Mononuclear cell (primary cell): ENCODE results near the gene MGAT5. TPM values are rescaled to one million over a fixed set of nuclear protein-coding genes. Genes with fewer than 3 reads are reported as not detected.

Experiments
- H3K27me3 ChIP-seq: 2 replicates; pipeline ENCODE4 v1.6.0; 2011; ENCODE audit warnings: low read length, control low read depth; ENCODE audit not compliant: insufficient read depth
- H3K4me1 ChIP-seq: 2 replicates; pipeline ENCODE4 v1.5.1; 2011; ENCODE audit warnings: mild to moderate bottlenecking, low read length, control low read depth; ENCODE audit not compliant: insufficient read depth
- H3K4me3 ChIP-seq: 2 replicates; pipeline ENCODE4 v1.5.1; 2011; ENCODE audit warnings: mild to moderate bottlenecking, low read length, moderate library complexity
- H3K9me3 ChIP-seq: 2 replicates; pipeline ENCODE4 v1.5.1; 2011; ENCODE audit warnings: low read depth, mild to moderate bottlenecking, control low read depth, low read length
- total RNA-seq: library from RNA; depleted of rRNA; stranded (reverse); fragments of >200 nt; gene quantifications from one replicate; pipeline ENCODE4 v1.2.3, GENCODE V29; 2012

MGAT5 gene
- total RNA-seq, 1 donor: 41.3 TPM

DNA sequence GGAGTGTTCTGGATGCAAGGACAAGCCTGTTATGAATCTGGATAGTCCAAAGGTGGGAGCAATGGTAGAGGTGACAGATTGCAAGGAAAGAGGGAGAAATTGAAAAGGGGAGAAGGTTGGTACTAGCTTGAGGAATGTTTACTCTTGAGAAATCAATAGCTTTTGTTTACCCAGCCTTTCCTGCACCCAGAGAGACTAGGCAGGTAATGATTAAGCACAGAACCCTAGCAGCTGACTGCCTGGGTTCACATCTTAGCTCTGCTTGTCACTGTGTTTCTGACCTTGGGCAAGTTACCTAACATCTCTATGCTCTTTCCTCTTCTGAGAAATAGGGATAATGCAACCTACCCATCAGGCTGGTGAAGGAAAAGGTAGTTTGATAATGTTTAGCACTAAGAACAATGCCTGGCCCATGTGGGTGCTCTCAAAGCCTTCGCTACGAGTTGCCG lies 178.6 kb downstream of the MGAT5 start:
- Histone ChIP-seq H3K27me3 (no peaks in the 10 kb centered on the region), H3K9me3 (no peaks in the 10 kb centered on the region), H3K4me3 (no peak overlapping the region), H3K4me1 (no peaks in the 10 kb centered on the region)

DNA sequence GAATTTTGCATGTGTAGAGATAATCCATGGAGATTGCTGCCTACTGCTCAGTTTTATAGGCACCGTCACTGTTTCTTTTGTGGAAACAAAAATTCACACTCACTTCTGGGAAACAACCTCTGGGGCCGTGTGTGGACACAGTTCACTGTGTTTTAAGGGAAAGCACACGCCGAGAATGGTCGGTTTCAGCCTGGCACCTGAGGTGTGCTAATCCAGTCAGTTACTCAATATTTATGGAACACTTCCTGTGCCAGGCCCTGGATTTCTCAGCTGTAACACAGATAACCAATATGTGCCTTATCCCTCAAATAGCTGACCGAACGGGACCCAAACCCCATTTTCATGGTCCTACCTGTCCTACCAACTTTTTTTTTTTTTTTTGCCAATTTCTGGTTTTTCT lies 179.6 kb downstream of the MGAT5 start:
- Histone ChIP-seq H3K4me3 (no peak overlapping the region), H3K9me3 (no peaks in the 10 kb centered on the region), H3K27me3 (no peaks in the 10 kb centered on the region), H3K4me1 (no peaks in the 10 kb centered on the region)

DNA sequence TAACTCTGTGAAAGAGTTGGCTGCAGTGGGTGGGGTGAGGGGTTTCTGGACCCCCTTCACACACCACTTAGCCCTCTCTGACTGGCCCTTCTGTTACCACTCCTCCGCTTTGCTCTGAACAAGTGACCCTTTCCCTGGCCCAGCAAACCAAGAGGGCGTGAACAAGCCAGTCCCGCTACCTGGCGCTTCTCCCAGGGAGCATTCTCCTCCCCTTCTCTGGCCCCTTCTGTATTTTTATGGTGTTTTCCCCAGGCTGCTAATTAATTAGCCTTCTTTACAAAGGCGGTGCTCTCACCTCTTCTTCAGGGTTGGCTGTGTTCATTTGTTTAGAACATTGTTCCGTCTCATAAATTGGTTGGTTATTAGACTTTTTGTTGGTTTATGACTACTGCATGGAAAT lies 180.1 kb downstream of the MGAT5 start:
- Histone ChIP-seq H3K4me1 (no peaks in the 10 kb centered on the region), H3K27me3 (no peaks in the 10 kb centered on the region), H3K4me3 (no peak overlapping the region), H3K9me3 (no peaks in the 10 kb centered on the region)

DNA sequence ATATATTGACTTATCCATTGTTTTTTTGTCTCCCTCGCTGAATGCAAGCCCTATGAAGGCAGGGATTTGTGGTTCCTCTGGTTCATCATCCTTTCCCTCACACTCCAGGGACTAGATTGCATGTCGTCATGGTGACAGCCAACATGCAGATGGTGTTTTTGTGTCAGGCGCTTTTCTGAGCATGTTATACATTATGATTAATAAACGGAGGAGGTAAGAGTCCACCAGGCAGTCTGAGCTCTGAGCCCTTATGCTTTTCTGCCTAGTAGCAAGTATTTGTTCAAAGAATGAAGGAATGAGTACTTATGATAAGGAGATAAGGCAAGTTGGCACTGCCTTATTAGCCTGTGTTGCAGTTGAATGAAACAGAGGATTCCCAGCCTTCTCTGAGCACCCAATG lies 181.6 kb downstream of the MGAT5 start:
- H3K4me3 ChIP-seq: no peak overlapping the region
- H3K4me1 ChIP-seq: no peaks in the 10 kb centered on the region
- H3K27me3 ChIP-seq: no peaks in the 10 kb centered on the region
- H3K9me3 ChIP-seq: no peaks in the 10 kb centered on the region

DNA sequence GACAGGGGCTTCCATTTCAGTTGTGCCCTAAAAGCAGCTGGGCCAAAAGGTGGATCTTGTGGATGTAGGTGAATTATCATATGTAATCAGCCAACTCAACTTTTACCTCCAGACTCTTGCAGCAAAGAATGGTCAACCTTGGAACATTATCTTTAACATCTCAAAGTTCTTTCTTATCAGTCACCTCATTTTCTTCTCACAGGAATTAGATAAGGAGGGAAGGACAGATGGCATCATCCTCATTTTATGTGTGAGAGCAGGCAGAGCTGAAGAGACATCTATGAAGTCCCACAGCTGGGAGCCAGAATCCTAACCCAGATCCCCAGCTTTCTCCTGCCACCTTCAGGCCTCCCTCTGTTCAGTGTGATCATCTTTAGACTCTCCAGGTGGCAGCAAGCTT lies 182.1 kb downstream of the MGAT5 start:
- H3K4me3 ChIP-seq: no peak overlapping the region
- no peaks in the 10 kb centered on the region for H3K27me3 ChIP-seq
- no peaks in the 10 kb centered on the region for H3K9me3 ChIP-seq
- no peaks in the 10 kb centered on the region for H3K4me1 ChIP-seq

DNA sequence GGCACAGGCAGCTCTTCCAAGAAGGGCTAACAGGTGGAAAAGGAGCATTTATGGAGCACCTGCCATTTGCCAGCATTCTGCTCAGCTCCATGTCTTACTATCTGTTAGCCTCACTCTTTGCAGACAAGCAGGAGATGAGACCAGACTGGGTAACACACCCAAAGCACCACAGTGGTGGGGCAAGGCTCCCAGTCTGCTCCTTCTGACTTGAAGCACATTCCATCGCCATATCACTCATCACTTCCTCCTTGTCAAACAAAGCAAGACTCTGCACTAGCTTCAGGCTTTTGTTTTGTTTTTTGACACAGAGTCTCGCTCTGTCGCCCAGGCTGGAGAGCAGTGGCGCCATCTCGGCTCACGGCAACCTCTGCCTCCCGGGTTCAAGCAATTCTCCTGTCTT lies 182.8 kb downstream of the MGAT5 start:
- H3K27me3 ChIP-seq: no peaks in the 10 kb centered on the region
- no peak overlapping the region for H3K4me3 ChIP-seq
- H3K9me3 ChIP-seq: no peaks in the 10 kb centered on the region
- no peaks in the 10 kb centered on the region for H3K4me1 ChIP-seq

DNA sequence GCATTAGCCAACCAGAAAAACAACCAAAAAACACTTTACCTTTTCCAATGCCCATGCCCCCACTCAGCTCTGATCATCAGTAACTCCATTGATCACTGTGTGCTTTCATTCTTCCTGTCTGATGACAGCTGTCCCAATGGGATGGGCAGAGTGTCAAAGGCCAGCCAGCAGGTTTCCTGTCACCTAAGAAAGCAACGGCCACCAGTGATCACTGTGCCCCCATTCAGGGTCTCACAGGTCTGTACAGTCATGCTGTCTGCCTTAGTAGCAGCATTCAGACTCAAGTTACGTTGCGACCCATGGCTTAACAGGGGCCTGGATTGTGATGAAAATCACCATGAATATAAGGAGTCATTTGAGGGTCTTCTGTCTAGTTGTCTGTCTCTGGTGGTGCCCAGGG lies 184.5 kb downstream of the MGAT5 start:
- no peaks in the 10 kb centered on the region for H3K9me3 ChIP-seq
- no peaks in the 10 kb centered on the region for H3K4me1 ChIP-seq
- no peaks in the 10 kb centered on the region for H3K27me3 ChIP-seq

DNA sequence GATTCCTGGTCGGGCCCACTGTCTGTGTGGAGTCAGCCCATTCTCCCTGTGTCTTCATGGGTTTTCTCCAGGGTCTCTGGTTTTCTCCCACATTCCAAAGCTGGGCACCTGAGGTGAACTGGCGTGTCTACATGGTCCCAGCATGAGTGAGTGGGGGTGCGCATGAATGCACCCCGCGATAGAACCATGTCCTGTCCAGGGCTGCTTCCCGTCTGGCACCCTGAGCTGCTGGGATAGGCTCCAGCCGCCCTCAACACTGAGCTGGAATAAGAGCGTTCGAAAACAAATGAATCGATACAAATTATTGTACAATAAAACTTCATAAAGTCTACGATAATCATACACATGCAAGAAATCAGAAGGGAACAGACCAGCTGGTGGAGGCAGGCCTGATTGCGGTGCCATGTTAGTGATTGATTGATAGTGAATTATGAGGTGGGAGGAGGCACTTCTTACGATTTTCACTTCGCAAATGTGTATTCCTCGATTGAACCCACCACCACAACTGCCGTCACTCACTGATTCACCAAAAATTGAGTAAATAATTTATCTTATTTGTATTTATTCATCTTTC lies 186.6 kb downstream of the MGAT5 start:
- Histone ChIP-seq H3K9me3 (no peaks in the 10 kb centered on the region), H3K4me3 (no peak overlapping the region), H3K4me1 (no peaks in the 10 kb centered on the region), H3K27me3 (no peaks in the 10 kb centered on the region)

More for the DNA sequence above, 184.5 kb downstream of the MGAT5 start:
- H3K4me3 ChIP-seq: no peak overlapping the region

DNA sequence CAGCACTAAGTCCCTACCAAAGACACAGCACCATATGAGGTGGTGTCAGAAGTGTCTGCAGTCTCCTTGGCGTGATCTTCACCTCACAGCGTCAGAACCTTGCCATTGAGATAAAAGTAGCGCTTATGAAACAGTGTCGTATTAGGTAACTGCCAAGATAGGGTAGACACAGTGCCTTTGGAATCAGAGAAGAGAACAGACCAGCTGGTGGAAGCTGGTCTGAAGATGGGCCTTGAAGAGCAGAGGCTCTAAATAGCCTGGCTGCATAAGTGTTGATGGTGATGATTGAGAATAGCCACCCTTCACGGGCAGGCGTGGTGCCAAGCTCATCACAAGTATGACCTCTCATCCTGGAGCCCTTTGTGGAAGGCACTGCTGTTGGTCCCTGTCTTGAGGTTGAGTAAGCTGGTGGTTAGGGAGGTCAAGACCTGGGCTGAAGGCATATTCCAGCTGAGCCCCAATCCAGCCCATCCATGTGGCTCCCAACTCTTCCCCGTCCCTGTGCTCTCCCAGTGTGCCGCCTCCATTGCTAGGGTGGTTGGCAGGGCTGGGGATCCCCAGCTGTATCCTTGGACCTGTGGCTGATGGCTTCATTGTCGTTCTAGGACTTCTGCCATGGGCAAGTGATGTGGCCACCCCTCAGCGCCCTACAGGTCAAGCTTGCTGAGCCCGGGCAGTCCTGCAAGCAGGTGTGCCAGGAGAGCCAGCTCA lies 187.4 kb downstream of the MGAT5 start:
- no peaks in the 10 kb centered on the region for H3K27me3 ChIP-seq
- H3K4me1 ChIP-seq: no peaks in the 10 kb centered on the region
- no peaks in the 10 kb centered on the region for H3K9me3 ChIP-seq
- no peak overlapping the region for H3K4me3 ChIP-seq

DNA sequence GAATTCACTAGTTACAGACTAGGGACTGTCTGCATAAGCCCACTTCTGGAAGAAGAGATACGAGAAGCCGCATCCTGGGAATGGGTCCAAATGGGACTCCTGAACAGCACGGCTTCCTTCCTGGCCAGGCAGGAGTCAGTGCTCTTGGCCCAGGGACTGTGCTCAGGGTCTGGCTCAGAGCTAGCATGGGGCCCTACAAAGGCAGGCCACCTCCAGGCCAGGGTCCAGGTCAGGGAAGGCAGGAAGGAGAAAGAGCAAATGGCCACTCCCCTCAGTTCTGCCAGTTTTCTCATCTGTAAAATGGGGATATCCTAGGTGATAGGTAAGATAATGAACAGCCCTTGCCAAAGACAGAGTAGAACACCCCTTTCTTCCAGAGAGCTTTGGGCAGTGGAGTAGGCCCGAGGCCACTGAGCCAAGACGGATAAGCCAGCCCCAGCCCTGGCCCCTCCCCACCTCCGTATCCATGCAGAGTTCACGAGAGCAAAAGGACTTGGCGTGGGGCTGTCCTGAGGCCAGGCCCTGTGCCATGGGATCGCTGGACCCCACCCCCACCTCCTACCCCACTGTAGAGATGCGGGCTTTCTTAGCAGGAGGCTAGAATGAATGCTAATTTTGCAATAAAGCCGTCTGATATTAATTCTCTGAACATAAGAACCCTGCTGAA lies 190.1 kb downstream of the MGAT5 start:
- Histone ChIP-seq H3K27me3 (no peaks in the 10 kb centered on the region), H3K9me3 (no peaks in the 10 kb centered on the region)

DNA sequence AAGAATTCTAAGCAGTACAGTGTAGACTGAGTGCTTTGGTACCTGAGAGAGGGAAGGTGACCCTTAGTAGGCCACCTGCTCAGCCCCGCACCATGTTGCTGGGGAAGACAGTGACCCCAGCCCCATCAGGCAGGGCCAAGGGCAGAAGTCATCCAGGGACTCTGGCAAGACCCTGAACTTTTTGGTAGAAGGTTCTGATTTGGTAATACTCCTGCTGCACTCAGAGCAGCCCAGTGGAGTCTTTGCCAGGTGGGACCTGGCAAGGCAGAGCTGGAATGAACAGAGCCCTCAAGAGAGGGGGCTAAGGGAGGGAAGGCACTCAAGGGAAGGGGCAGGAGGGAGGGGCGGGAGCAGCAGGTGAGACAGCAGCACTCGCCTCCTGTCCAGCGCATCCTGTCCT lies 191.2 kb downstream of the MGAT5 start:
- no peaks in the 10 kb centered on the region for H3K27me3 ChIP-seq
- no peaks in the 10 kb centered on the region for H3K9me3 ChIP-seq
- H3K4me1 ChIP-seq: no peaks in the 10 kb centered on the region
- no peak overlapping the region for H3K4me3 ChIP-seq

More for the DNA sequence above, 190.1 kb downstream of the MGAT5 start:
- no peak overlapping the region for H3K4me3 ChIP-seq
- H3K4me1 ChIP-seq: no peaks in the 10 kb centered on the region

DNA sequence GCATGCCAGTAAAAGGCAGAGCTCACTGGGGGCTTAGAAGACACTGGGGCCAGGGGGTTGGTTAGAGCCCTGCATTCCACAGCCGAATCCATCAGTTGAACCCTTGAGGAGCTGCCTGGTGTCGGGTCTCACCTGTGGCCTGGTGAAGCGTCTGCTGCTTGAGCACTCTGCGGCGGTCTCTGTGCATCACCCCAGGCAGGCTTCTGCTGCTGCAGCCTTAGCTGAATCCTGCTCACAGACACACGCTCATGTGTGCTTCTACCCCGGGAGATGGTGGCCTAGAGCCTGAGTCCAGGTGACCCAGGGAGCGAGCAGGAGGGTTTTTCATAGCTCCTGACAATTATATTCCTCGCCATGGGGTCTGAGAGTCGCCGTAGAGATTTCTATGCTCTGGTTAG lies 192.1 kb downstream of the MGAT5 start:
- H3K4me3 ChIP-seq: no peak overlapping the region
- H3K9me3 ChIP-seq: no peaks in the 10 kb centered on the region
- H3K27me3 ChIP-seq: no peaks in the 10 kb centered on the region
- H3K4me1 ChIP-seq: no peaks in the 10 kb centered on the region

DNA sequence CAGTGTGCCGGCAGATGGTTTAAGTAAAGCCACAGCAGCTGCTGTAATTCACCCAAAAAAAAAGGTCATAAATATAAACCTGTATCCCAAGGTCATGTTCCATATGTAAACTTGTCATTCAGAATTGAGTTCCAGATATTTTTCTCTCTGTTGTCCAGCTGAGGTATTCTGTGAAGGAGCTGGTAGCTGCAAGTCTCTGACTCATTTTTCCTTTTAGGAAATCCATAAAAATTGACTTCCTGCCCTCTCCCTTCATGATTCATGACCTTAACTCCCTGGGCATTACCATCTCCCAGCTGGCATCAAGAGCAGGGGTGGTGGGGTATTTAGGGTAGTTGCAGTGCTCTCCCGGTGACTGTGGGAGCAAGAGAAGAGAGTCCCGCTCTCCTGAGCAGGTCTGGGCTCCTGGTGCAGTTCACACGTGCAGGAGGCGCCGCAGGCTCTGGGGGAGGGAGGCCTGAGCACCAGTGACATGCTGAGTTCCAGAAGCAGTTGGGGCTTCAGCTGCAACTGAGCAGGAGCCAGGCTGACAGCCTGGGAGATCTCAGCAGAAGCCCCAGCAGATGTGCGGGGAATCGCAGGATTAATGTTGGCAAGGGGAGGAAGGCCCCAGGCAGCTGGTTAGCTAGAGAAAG lies 192.6 kb downstream of the MGAT5 start:
- Histone ChIP-seq H3K4me1 (no peaks in the 10 kb centered on the region), H3K27me3 (no peaks in the 10 kb centered on the region), H3K9me3 (no peaks in the 10 kb centered on the region), H3K4me3 (no peak overlapping the region)

DNA sequence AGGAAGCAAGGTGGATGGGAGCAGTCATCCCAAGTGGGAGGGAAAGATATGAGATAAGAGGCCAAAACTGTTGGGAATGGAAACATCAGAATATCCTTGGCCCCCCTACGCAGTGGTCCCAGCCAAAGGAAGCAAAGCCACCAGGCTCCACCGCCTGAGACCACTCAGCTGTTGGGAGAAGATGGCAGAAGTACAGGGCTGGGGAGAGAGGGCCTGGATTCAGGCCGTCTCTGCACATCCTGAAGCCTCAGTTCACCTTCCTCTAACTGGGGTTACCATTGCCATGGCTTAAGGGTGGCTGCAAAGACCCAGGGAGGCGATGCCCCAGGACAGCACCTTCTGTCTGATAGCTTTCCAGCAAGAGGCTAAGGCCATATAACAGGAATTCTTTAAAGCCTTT lies 193.8 kb downstream of the MGAT5 start:
- H3K4me3 ChIP-seq: no peak overlapping the region
- H3K27me3 ChIP-seq: no peaks in the 10 kb centered on the region
- H3K4me1 ChIP-seq: no peaks in the 10 kb centered on the region
- H3K9me3 ChIP-seq: no peaks in the 10 kb centered on the region

DNA sequence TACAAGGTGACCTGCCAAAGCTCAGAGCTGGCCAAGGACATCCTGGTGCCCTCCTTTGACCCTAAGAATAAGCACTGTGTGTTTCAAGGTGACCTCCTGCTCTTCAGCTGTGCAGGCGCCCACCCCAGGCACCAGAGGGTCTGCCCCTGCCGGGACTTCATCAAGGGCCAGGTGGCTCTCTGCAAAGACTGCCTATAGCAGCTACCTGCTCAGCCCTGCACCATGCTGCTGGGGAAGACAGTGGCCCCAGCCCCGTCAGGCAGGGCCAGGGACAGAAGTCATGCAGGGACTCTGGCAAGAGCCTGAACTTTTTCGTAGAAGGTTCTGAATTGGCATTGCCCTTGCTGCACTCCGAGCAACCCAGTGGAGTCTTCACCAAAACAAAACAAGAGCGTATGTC lies 194.8 kb downstream of the MGAT5 start:
- no peaks in the 10 kb centered on the region for H3K27me3 ChIP-seq
- no peak overlapping the region for H3K4me3 ChIP-seq
- H3K4me1 ChIP-seq: no peaks in the 10 kb centered on the region
- no peaks in the 10 kb centered on the region for H3K9me3 ChIP-seq
